GM21447 (cell line): ENCODE data around the gene C15orf62.

Source experiments
- ATAC-seq: cut with Tn5 transposase; IDR thresholded peaks from one replicate; pipeline ENCODE4 v1.9.1; 2021; ENCODE audit not compliant: unreplicated experiment

Gene C15orf62

DNA sequence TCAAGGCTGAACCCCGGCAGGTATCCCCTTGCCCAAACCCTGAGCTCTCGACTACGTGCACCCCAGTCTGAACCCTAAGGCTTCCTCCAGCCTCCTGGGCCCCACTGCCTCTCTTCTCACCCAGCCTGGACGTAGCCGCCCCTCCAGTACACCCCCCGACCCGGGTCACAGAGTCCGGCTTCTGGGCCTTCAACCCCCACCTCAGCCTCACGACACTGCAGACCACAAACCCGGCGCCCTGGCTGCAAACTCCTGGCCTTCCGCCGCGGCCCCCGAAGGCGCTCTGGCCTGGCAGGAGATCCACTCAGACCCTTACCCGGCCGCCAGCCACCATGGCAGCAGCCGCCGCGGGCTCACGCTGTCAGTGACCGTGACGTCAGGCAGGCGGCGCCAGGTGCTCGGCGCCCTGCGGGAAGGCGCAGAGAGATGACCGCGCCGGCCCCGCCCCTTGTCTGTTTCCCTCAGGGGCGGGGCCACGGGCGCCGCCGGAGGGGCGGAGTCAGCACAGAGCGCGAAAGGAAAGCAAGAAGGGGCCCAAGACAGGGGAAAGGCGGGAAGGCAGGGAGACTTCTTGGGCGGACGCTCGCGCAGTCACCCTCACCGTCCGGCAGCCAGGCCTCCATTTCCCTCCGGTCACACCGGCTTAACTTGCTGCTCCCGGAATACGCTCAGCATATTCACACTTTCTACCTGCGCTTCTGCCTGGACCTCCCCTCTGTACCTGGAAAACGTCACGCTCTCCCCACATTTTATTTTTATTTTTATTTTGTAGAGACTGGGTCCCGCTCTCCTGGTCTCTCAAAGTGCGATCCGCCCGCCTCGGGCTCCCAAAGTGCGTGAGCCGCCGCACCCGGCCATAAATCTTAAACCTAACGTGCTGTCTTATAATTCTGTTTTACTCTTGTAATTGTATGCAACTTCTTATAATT is 14.6 kb upstream of the C15orf62 start, which contains the start of gene RMDN3:
Gene RMDN3, minus strand, starts transcription at position 372 of the 929 bp plus-strand sequence. CDS start 471 bp downstream, outside the sequence.
- ATAC-seq = peak; percentile 66

DNA sequence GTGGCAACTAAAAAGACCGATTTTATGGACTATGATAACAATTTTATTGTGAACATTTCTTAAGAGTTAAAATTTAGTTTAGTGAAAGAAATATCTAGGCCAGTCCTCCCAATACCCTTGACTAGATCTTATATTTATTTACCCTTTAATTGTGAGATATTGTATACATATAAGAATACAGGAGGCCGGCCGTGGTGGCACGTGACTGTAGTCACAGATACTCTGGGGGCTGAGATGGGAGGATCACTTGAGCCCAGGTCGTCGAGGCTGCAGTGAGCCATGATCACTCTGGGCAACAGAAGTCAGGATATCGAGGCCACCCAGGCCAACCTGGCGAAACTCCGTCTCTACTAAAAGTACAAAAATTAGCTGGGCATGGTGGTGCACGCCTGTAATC is 14.0 kb upstream of the C15orf62 start:
- no peak for ATAC-seq

DNA sequence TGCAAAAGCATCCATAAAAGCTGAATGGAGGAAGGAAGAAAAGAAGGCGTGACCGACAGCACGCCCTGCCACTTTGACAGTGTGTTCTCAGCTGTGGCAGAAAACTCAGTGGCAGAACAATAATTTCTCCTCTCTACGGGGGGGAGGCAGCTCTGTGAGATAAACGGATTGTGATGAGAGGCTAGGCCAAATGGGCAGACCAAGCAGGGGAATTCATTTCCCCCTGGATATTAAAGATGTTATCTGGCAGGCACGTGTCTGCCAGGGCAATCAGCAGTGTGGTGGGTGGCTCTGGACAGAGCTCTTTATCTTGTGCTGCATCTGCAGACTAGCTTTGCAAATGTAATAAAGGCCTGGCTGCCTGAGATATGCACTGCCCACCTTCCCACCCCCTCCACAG is 12.8 kb upstream of the C15orf62 start:
- ATAC-seq = no peak

DNA sequence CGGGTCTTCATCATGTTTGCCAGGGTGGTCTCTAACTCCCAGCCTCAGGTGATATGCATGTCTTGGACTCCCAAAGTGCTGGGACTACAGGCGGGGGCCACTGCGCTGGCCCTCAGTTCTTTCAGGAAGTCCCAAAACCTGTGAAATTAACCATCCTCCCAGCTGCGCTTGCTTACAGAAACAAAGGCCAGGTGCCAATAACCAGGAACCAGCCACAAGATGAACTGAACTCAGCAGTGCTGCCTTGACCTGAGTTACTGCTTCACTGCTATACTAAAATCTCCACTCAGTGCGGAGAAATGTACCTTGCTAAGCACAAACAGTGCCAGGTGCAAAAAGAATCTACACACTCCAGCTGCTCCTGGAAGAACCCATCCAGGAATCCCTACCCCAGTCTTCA is 9.8 kb upstream of the C15orf62 start:
- ATAC-seq = no peak

DNA sequence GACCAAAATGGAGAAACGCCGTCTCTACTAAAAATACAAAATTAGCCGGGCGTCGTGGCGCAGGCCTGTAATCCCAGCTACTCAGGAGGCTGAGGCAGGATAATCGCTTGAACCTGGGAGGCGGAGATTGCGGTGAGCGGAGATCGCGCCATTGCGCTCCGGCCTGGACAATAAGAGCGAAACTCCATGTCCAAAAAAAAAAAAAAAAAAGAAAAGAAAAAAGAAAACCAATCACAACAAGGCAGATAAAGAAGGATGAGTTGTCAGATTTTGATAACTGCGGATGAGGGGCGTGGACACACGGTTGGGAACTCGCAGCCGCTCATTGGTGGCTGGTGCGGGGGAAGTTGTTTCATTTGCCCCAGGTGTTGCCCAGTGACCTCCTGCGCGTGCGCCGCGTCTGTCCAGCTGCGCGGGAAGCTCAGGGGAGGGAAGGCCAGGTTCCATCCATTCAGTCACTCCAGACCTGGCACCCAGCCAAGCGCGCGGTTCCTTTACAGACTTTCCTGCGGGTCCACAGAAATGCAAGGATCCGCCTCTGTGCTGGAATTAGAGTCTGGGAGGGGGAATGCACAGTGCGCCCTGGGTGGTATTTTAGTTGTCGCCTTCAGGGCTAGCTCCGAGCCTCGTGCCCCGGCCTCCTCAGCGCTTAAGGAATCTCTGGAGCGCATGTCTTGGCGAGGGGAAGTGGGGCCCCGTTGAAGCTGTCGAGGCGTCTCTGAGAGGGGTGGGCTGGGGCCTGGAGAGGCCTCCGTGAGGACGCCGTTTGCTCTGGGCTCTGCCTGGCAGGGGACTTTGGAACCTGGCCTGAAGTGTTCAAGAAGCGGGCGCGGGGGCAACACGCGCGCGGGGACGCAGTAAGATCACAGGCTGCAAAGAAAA is 6.6 kb upstream of the C15orf62 start:
- ATAC-seq = no peak

DNA sequence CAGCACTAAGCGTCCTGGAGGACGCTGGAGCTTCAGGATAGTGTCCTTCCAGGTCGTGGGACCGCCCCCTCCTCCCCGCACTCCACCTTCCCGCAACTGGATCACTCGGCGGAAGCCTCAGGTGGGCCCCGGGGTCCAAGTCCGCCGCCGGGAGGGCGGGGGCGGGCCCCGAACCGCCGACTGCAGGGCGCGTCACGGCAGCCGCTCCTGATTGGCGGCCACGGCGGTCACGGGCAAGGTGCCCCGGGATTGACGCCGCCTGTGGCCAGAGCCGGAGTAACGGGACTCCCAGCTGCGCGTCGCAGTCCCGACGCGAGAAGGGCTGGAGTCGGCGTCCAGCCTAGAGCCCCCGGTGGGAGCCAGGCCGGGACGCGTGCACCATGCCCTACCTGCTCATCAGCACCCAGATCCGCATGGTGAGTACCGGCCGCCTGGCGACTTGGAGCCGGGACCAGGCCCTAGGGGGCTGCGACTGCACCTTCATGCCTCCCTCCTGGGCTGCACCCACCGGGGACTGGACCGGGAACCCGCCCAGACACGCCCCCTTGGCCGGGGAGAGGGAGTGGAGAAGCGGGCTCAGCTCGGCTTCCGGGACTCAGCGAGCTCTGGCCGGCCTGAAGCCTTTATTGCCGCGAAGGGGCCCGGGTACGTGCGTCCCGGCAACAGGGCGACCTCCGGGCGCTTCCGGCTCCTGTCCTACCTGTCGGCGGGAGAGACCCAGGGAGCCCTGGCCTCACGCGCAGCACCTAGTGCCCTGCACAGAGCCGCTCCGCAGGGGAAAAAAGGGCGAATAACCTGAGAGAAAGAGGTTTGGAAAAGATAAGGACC is 5.8 kb upstream of the C15orf62 start, which contains the start of gene GCHFR:
Gene GCHFR, plus strand, starts transcription at position 268 of the 828 bp plus-strand sequence. Its CDS starts 113 bp downstream, at position 381.
- ATAC-seq = peak; percentile 39

DNA sequence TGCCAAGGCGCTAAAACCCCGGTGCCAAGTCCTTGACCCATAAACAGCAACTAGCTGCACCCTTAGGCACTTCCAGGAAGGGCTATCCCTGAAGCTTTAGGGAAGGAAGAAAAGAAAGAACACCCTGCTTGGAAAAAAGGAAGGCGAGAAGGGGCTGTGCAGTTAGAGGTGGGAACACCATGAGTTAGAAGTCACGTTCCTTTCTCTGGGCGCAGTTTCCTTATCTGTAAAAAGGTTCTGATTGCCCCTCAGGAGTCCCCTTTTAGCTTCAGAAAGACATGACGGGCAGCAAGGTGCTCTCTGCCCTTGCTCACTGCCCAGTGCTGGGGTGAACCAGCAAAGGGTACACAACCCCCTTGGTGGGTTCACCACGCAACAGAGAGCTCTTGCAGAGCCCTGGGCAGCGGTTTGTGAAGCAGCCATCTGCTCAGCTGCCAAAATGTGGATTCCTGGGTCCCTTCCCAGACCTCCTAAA is 5.1 kb upstream of the C15orf62 start:
- no peak for ATAC-seq

DNA sequence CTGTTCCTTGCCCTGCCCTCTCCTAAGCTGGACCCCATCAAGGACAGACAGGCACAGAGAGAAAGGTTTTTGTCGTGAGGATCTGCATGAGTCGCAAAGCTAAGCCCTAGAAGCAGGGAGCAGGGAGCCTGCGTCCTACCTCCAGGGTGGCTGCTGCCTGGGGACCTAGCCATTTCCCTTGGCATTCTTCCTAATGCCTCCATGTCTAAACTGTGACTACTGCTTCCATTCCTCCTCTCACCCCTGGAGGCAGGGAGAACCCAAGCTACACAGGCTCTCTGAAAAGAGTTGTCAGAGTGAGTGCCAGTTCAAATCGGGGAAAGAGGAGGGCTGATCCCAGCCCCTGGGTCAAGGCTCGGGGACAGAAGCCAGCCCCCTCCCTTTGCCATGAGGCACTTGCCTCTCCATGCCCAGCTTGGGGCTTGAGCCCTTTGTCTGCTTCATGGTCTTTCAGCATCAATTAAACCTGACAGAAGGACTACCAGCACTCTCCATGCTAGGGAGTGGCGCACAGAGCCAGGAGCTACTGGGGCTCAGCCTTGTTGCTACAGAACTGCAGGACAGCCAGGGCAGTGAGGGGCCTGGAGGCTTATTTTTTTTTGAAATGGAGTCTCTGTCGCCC is 3.5 kb upstream of the C15orf62 start:
- ATAC-seq = no peak

DNA sequence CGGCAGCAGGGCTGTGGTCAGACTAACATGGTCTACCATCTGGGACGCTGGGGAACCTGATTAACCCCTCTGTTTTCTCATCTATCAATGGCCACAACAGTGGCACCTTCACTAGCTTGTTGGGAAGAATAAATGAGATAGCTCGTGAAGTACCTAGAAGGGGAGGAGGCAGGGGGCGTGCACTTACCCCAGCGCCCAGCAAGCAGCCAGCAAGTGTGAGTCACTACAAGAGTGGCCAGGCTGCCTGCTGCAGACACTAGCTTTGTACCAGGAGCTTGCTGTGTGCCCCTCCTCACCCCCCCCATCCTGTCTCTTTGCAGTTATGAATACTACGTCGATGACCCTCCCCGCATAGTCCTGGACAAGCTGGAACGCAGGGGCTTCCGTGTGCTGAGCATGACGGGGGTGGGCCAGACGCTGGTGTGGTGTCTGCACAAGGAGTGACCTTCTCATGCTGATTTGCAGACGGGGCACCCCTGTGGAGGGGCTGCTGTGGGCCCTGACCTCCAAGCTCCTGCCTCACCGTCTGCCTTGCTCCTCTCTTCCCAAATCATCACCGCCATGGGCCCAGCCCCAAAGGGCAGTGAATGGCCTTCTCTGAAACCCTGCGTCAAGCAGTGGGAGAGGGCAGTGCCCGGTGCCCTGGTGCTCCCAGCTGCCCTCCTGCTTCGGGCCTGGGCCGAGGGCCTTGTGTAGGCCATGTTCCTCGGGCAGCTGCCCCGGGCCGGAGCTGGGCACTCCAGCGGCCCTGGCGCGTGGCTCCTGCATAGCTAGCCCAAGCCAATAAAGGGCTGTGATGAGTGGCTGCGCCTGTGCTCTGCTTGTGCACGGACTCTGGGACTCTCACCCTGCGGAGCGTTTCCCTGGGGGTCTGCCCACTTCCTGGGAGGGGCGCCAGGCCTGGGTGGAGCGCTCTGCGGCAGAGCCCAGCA is 2.6 kb upstream of the C15orf62 start:
- no peak for ATAC-seq

DNA sequence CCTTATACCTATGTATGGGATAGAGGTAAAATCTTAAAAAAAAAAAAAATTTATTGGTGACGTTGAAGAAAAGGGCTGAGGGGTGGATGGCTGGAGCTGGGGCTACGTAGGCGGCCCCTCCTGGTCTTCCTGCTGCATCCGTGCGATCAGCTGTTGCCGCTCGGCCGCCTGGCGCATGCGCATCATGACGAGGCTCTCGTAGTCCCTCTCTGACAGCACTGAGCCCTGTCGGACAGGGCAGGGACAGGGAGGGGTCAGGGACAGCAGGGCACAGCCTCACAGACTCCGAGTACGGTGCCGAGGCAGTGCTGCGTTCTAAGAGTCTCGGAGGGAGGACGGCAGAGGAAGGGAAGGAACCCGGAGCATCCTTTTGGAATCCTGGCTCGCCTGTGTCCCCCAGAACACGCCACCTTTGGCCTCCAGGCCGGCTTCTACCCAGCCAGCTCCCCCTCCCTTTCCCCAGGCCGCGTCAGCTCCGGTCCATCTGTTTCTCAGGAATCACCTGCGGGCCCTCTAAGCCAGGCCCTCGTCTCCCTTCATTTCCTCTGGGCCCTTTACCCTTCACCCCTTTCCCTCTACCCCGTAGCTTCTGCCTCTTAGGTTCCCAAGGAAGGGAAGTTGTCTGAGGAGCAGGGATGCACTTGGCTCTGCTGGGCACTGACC is 1.8 kb upstream of the C15orf62 start:
- no peak for ATAC-seq

DNA sequence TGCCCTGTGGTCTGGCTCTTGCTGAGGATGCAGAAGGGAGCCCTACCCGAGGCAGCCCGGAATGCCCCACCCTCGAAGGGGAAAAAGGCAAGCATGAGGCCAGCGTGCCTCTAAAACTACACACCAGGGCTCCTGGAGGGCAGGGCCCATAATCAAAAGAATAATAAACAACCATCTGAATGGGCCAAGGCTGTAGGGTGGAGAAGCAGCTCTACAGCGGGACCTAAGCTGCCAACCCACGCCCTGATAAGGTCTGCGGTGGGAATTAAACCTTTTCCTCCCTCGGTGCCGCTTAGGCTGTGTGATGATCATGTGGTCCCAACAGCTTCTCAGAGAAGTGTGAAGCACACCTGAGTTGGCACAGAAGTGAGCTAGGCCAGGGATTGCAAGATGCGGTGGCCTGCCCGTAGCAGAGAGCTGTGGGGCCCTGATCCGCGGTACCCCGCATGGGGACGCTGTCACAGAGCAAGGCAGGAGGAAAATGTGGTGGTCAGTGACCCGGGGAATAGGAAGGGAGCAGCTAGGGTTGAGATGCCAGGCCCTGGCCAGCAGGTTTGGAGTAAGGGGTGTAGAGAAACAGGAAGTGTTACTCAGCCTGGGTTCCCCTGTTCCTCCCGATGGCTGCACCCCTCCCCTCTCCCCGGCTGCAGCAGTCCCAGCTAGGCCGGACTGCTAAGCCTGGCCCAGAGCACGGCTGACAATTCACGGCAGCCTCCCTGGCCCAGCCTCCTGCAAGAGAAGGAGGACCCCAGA is 1.1 kb upstream of the C15orf62 start:
- no peak for ATAC-seq

DNA sequence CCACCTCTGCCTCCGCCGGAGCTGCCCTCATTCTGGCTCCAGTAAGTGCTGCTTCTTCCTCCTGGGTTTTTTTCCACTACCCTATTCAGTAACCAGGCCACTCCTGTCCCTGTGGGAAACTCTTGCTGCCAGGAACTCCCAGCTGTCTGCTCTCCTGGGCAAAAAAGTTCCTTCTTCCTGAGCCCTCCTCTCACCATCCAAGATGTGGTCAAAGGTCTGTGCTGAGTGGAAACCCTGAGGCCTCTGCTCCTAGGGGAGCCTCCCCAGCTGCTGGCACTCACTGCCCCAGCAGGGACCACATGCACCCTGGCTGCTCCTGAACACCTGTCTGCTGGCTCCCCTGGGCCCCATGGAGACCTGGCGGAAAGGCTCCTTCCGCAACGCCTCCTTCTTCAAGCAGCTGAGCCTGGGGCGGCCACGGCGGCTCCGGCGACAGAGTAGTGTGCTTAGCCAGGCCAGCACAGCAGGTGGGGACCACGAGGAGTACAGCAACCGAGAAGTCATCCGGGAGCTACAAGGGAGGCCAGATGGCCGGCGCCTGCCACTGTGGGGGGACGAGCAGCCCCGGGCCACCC is 454 bp downstream of the C15orf62 start:
- ATAC-seq = no peak

DNA sequence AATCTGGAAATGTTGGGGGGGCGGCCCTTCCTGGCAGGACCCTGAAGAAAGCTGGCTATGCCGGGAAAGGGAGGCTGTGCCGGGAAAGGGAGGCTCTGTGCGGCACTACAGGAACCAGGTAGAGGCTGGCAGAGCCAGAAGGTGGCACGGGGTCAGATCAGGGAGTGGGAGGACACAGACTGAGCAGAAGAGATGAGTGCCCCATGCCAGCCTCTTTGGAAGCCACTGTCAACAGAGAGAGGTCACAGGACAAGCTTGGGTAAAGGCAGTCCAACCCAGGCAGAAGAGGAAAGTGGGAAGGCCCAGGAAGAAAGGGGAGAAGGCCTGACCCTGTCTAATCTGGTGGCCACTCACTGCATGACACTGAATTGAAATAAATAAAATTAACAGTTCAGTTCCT is 1.5 kb downstream of the C15orf62 start:
- no peak for ATAC-seq

DNA sequence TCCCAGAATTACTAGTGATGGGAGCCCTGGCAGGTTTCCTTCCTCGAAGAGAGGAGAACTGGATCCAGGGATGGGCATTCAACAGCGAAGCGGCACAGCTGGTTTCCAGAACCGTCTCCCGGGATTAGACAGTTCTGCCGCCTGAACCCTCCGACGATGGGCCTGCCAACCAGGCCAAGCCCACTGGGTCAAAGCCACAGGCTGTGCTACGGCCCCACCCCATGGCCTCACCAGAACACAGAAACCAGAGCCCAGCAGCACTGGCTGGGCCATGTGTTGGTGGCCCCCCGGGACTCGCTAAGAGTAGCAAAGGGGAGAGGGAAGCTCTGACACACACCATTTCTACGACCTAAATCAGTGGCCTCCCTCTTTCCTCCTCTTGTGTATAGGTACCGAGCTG is 2.2 kb downstream of the C15orf62 start:
- ATAC-seq = no peak

DNA sequence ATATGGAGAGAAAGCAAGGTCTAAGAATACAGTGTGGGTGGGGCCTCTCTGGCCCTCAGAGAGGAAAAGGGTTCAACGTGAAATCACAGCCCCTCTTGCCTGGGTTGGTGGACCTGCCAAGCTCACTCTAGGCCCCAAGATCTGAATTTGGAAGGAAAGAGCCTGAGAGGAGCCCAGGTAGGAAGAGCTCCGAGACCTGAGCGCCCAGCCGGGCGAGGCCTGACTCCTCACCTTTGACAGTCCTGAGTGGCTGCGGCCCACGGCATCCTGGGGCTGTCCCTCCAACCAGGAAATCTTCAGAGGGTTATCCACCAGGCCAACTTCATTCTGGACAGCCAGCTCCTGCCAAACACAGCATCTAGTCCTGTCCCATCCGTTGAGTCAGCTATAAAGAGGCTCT is 3.7 kb downstream of the C15orf62 start:
- ATAC-seq = no peak

DNA sequence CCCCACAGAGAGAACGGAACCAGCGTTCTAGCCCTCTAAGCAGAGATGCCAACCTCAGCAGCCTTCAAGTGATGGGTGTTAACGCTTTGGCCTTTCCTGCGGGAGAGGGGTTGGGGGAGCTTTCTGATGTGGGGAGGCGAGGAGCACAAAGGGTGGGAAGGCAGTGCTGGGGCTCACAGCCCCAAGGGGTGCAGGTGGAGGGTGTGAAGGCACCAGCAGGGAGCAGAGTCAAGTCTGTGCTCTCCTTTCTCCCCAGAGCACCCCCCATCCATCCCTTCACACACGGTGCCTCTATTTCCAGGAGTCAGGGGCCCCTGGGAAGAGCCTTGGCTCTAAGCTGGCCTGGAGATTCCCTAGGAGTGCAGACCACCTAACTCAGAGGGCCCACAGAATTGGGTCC is 4.1 kb downstream of the C15orf62 start:
- no peak for ATAC-seq

DNA sequence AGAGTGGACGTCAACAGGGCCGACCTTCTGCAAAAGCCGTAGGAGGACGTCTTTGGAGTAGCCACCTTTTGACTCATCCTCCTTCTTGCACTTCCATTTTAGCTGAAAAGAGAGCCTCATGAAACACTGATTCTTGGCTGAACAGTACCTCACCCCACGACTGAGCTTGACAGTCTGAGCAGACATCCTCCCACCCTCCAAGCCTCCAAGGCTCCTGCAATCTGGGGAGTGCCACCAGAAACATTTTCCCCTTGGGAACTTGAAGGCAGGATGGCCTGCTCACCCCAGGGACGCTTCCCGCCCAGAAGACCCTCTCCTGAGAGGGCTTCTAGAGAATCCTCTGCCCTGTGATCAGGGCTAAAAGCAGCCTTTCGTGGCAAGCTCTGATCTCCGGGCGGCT is 5.2 kb downstream of the C15orf62 start:
- ATAC-seq = no peak
